Liver (tissue), 9 donors: ENCODE measurements around the gene SRGAP2. TPM values are rescaled to one million over a fixed set of nuclear protein-coding genes. Genes with fewer than 3 reads are reported as not detected.
"Not testable (repeated sequence)": the region's sequence is repeated elsewhere in the genome, so short reads cannot be mapped to it uniquely, and the experiment has no call there.

Experiments
- DNase-seq: peaks from one replicate; pipeline ENCODE4 v3.0.0-alpha.2; 2017; ENCODE audit warnings: low spot score
- H3K27ac ChIP-seq, 2 donors: one replicate each; pipeline ENCODE4 v1.7.0; 2013; ENCODE audit warnings: inconsistent platforms in 2 of 2, low read length in 2 of 2, control low read depth in 1 of 2, low read depth in 1 of 2, mild to moderate bottlenecking in 1 of 2
- H3K27me3 ChIP-seq, 4 donors: one replicate each; pipeline versions ENCODE4 v1.6.1 to v1.7.0; 2013; ENCODE audit warnings: low read length in 3 of 4, inconsistent platforms in 1 of 4, mild to moderate bottlenecking in 1 of 4, moderate library complexity in 1 of 4; ENCODE audit not compliant: control insufficient read depth in 4 of 4, insufficient read depth in 4 of 4
- H3K36me3 ChIP-seq, 4 donors: one replicate each; pipeline versions ENCODE4 v1.6.1 to v1.7.0; 2013; ENCODE audit warnings: low read length in 3 of 4, mild to moderate bottlenecking in 3 of 4, low read depth in 1 of 4, moderate library complexity in 1 of 4; ENCODE audit not compliant: control insufficient read depth in 4 of 4, insufficient read depth in 3 of 4
- H3K4me1 ChIP-seq, 4 donors: one replicate each; pipeline versions ENCODE4 v1.6.1 to v1.7.0; 2013; ENCODE audit warnings: low read length in 3 of 4, mild to moderate bottlenecking in 3 of 4, moderate library complexity in 1 of 4; ENCODE audit not compliant: control insufficient read depth in 4 of 4, insufficient read depth in 4 of 4
- H3K4me3 ChIP-seq, 3 donors: one replicate each; pipeline versions ENCODE4 v1.6.1 to v1.7.0; 2013; ENCODE audit warnings: low read length in 3 of 3, control low read depth in 1 of 3, low read depth in 1 of 3, mild to moderate bottlenecking in 1 of 3
- H3K9ac ChIP-seq, 2 donors: one replicate each; pipeline ENCODE4 v1.7.0; 2013; ENCODE audit warnings: low read length in 2 of 2, mild to moderate bottlenecking in 2 of 2, moderate library complexity in 2 of 2, control low read depth in 1 of 2, low read depth in 1 of 2
- H3K9me3 ChIP-seq, 4 donors: one replicate each; pipeline versions ENCODE4 v1.6.1 to v1.7.0; 2013; ENCODE audit warnings: low read length in 3 of 4; ENCODE audit not compliant: control insufficient read depth in 4 of 4
- WGBS: extraction: QIAGEN DNeasy Blood & Tissue Kit; methylation state at CpG from one replicate; pipeline ENCODE4 v1.1.7; 2013; 5-methylcytosine and 5-hydroxymethylcytosine counted together
- polyA plus RNA-seq, 2 donors: library from polyadenylated mRNA; stranded (reverse) in 1 of 2; unstranded in 1 of 2; fragments of 200-250 nt in 1 of 2; fragments of >200 nt in 1 of 2; fragmentation: Nextera tagmentation in 1 of 2; extraction: Ambion mirVana in 1 of 2; gene quantifications; one replicate each; pipeline versions ENCODE4 v1.2.1 to v1.2.3, GENCODE V29; 2013 to 2015
- total RNA-seq, 2 donors: library from RNA; depleted of rRNA; stranded (reverse); fragments of >200 nt; gene quantifications; one replicate each; pipeline ENCODE4 v1.2.3, GENCODE V29; 2014
- donor health status: healthy.
- donor health status: healthy.
- donor health status: healthy.
- donor health status: healthy.
- donor health status: healthy.

The SRGAP2 gene
- total and polyA plus RNA-seq, 4 donors, result 6.6 to 25.2 (median 15.6) TPM

DNA sequence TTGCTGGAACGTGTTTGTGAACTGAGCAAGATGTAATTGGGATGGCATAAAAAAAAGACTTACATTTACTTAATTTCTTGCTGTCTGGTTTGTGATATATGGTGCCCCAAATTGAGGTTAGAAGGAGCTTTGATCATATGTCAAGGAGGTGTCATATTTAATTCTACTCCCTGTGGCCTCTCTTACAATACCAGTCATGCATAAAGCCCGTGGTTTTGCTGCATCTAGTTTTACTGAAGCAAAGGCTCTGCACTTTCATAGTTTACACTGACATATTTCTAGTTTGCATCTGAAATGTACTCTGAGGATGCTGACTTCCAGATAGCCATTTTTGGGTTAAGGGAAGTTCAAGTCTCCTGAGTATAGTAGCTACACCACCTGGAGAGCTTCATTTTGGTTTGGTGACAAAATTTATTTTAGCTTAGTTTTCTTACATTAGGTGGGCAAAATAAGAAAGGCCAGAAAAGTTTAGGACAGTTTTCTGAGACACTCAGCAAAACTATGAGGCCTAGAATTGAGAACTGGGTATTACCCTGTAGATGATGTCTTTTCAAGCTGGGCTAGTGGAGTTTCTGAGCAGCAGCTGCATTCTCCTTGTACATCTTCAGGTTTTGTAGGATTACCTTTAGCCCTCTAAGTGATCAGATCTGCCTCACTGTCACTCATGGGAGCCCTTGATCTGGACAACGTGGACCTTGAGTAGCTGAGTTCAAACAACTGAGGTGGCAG is 47.8 kb downstream of the SRGAP2 start:
- not testable (repeated sequence) for H3K36me3 ChIP-seq, H3K27me3 ChIP-seq
- 95% methylated on average over 2 of the region's 3 CpGs for WGBS

DNA sequence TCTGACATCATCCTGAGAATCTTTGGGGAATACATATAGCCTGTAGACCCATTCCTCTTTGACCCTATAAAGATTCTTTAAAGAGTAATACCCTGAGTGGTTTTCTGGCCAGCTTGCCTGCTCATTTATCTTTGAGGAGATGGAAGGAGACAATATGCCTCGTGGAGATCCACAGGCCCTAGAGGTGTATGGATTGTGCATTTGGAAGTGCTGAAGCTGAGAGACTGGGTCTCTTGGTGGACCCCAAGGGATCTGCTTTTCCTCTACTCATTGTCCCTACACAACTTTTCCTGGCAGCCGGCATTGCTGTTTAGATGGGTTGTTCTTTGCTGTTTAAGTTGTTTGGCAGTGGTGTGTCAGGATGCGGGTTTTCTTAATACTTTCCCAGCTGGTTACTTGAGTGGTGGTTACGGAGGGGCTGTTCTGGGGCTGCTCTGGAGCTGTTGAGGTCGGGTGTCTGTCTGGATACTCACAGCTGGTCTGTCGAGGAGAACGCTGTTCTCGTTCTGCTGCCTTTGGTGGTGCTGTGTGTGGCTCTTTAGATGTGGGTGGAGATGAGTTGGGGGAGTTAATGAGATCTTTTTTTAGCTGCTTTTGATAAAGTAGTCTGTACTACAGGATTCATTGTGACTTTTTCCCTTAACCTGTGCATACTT is 49.5 kb downstream of the SRGAP2 start:
- 69% methylated on average over 6 of the region's 8 CpGs for WGBS
- not testable (repeated sequence) for H3K4me1 ChIP-seq, H3K27ac ChIP-seq, H3K4me3 ChIP-seq, H3K9ac ChIP-seq, H3K36me3 ChIP-seq, H3K27me3 ChIP-seq, DNase-seq, H3K9me3 ChIP-seq

More for the DNA sequence above, 47.8 kb downstream of the SRGAP2 start:
- H3K4me3 ChIP-seq, H3K27ac ChIP-seq, H3K4me1 ChIP-seq, DNase-seq, H3K9me3 ChIP-seq, H3K9ac ChIP-seq: not testable (repeated sequence)

Other genes with a start within 250 kb of the SRGAP2 start
- gene RAB7B, start 200.1 kb upstream of the SRGAP2 start, total RNA-seq, result under 1 TPM in 1 of 2 donors, not detected in 1; 0.89 TPM
- gene RAB7B, start 200.1 kb upstream of the SRGAP2 start, polyA plus RNA-seq, result under 1 TPM; 0.08 to 0.20 TPM
- 10 to 100 TPM in 1 of 2 donors, under 1 TPM in 1; under 0.01 to 32.8 TPM for gene CTSE, start 179.6 kb upstream of the SRGAP2 start, total RNA-seq
- gene CTSE, start 179.6 kb upstream of the SRGAP2 start, polyA plus RNA-seq, result under 1 TPM; 0.03 to 0.08 TPM
- 1 to 10 TPM in 1 of 2 donors, under 1 TPM in 1; 0.67 to 2.8 TPM for gene RHEX, start 150.4 kb upstream of the SRGAP2 start, total RNA-seq
- under 1 TPM; 0.15 to 0.26 TPM for gene RHEX, start 150.4 kb upstream of the SRGAP2 start, polyA plus RNA-seq
- gene AVPR1B, start 86.2 kb upstream of the SRGAP2 start, total RNA-seq, result not detected
- not detected for gene AVPR1B, start 86.2 kb upstream of the SRGAP2 start, polyA plus RNA-seq
- 10 to 100 TPM in 1 of 2 donors, under 1 TPM in 1; 0.59 to 10.8 TPM for gene FAM72A, start 702 bp upstream of the SRGAP2 start, total RNA-seq
- under 1 TPM; 0.36 to 0.84 TPM for gene FAM72A, start 702 bp upstream of the SRGAP2 start, polyA plus RNA-seq